HG03565 (cell line): ENCODE data around the gene SETBP1.

Experiments
- ATAC-seq: cut with Tn5 transposase; IDR thresholded peaks from one replicate; pipeline ENCODE4 v1.9.1; 2021; ENCODE audit warnings: mild to moderate bottlenecking, moderate library complexity; ENCODE audit not compliant: unreplicated experiment

SETBP1 gene

GRCh38 chr18:44680273-44681075 lies at the start of gene SETBP1:
Gene SETBP1, plus strand, starts transcription at chr18:44680888. Its CDS starts 20,459 bp downstream, at chr18:44701347.
- no peak for ATAC-seq

- no peak for ATAC-seq
Observed at GRCh38 chr18:44632469-44633145, 48.1 kb upstream of the SETBP1 start.

GRCh38 chr18:44635546-44635945 lies 45.1 kb upstream of the SETBP1 start:
- no peak for ATAC-seq

DNA sequence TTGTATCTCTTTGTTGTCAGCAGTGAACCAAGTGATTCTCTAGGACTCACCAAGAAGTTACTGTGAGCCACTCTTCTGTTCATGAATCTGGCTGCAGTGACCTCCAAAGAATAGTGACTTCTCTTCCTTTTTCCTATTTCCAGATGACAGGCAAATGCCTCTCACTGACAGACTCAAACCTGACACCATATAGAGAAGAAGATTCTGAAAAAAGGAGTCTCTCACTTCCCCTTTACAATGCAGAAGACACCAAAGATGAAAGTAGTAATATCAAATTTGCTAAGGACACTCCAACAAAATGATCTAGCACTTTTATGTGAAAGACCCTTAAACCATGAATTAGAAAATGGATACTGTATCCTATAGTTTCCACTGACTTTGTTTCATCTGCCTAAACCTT lies 44.4 kb upstream of the SETBP1 start:
- peak; percentile 84 for ATAC-seq

DNA sequence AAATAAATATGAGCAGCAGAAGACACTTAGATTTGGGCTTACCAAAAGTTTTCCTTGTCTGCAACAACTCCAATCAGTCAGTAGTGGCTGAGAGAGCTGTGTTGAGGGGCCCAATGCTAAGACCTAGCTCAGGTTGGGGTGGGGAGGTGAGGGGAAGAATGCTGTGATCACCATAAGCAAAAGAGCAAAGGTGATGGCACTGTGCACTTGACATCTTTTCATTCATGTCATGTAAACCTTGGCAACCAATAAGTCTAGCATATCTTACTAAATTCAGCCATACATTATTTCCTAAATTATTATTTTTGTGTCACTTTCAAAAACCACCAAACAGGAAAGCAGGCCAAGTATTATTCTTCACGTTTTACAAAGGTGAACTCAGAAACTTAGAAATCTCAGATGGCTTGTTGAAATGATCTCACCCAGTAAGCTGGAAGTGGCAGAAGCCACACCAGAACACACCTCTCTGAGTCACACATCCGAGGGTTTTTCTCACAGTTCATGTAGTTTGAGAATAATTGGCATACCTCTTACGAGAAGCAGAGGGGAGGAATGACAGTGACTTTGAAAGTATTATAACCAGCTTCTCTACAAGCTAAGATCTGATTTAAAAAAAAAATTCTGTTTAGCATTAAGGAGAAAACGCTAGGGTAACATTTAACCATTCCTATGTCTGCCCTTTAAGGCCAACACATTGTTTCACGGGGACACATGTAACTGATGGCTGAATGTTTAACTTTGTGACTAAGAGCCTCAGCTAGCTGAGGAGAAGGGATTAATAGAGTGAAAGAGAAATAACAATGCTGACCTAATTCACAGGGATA lies 43.3 kb upstream of the SETBP1 start:
- ATAC-seq, result peak; percentile 47

- no peak for ATAC-seq
Observed at GRCh38 chr18:44638034-44638540, 42.6 kb upstream of the SETBP1 start.

DNA sequence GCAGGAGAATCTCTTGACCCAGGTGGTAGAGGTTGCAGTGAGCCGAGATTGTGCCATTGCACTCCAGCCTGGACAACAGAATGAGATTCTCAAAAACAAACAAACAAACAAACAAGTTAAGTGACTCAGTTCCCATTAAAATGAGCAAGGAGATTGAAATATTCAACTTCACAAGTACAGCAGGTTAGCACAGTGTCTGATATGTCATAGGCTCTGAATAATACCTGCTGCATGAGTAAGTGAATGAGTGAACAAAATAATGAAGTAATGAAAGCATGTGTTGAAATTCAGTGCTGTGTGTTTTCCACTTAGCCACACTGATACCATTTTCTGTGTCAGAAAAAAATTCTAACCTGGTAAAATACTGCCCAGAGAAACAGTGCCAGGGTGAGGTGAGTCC lies 41.9 kb upstream of the SETBP1 start:
- no peak for ATAC-seq

GRCh38 chr18:44643004-44643403 lies 37.7 kb upstream of the SETBP1 start:
- ATAC-seq, result no peak

GRCh38 chr18:44651478-44651877 lies 29.2 kb upstream of the SETBP1 start:
- no peak for ATAC-seq

DNA sequence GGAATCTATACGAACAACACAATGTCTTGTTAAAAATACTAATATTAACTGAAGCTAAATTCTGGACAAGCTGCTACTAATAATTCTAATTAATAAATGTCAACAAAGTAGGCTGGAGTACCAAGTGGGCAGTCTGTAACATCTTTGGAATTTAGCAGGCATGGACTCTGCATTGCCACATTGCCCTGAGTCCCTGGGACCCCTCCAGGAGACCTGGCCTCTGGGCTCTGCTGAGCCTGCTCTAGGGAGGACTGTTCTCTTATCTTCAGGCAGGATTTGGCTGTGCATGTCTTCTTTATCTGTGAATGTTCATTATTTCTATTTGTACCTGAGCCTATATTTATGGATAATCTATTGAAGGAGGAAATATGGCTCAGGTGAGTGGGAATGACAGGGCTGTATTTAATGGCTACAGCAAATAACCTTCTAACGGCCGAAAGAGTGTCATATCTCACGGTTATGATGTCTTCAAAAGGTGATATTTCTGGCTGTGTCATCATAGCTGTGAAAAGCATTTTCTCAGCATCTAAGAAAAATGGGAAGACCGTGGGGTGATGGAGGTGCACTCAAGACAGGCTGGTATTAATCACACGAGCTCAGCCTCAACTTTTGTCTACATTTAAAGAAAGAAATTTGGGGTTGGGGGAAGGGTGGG lies 28.6 kb upstream of the SETBP1 start:
- ATAC-seq, result no peak

GRCh38 chr18:44652722-44653121 lies 28.0 kb upstream of the SETBP1 start:
- ATAC-seq, result no peak

DNA sequence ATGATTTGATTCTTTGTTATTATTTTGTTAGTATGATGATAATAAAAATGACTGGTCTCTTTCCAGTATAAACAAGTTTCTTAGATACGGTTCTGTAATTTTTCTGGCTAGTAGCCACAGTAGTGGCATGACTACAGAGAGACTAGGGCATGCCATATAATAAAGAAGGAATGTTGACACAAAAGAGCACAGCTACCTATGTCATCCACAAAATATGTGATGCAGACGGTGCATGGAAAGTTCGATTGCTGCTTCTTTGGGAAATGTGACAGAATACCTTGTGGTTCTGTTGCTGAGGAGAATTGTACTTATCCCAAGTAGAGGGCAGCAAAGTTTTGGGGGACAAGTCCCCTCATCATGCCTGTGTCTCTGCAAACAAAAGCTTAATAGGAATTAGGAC lies 26.1 kb upstream of the SETBP1 start:
- no peak for ATAC-seq

- ATAC-seq, result no peak
Observed at GRCh38 chr18:44655435-44655834, 25.3 kb upstream of the SETBP1 start.

GRCh38 chr18:44659771-44660170 lies 20.9 kb upstream of the SETBP1 start:
- ATAC-seq, result no peak

GRCh38 chr18:44668270-44668975 lies 12.3 kb upstream of the SETBP1 start:
- no peak for ATAC-seq

DNA sequence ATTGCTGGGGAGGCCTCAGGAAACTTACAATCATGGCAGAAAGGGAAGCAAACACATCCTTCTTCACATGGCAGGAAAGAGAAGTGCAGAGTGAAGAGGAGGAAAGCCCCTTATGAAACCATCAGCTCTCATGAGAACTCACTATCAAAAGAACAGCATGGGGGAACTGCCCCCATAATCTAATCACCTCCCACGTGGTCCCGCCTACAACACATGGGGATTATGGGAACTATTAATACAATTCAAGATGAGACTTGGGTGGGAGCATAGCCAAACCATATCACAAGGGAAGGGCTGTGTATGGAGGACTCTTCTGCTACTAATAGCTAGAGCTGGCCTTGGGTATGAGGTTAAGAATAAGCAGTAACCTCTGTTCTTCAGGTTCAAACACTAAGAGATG lies 8.8 kb upstream of the SETBP1 start:
- no peak for ATAC-seq

DNA sequence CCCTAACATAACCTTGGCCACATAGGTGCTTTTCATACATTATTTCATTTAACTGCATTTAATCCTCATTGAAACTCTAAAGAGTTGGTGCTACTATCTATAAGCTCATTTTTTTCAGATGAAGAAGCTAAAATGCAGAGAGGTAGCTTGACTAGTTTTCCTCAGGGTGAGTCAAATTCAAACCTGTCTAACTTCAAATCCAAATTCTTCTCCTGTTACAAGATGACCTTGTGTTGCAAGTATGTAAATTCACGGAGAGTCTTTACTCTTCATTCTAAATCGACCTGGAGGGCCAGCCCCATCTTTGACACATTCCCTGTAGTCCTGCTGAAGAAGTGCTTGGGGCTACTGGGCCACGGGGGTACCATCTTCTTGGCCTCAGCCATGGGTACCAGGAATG lies 8.2 kb upstream of the SETBP1 start:
- no peak for ATAC-seq

DNA sequence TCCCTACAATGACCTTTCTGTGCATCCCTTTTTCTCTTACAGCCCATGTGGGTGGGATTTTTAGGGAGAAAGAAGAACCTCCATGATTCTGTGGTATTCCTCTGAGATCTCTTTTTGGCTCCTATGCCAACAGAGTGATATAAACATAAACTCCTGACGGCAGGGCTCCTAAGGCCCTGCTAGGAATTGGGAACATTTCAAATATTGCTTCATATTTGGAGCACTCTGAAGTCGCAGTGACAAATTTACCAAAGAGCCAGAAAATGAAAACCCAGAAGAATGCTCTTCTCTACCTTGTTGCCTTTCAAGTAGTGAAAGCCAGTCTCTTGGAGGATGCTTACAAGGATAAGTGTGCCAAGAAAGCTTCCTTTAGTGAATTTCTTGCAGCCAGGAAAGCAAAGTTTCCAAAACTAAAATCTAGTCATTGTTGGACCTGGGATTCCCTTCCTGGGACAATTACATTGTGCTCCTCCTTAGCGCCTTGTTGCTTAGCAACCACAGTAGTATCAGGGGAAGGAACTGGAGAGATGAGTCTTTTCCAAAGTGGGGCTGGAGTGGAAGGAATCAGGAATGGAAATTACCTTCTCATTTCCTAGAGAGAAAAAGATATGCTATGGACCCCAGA lies 7.3 kb upstream of the SETBP1 start:
- ATAC-seq, result no peak

DNA sequence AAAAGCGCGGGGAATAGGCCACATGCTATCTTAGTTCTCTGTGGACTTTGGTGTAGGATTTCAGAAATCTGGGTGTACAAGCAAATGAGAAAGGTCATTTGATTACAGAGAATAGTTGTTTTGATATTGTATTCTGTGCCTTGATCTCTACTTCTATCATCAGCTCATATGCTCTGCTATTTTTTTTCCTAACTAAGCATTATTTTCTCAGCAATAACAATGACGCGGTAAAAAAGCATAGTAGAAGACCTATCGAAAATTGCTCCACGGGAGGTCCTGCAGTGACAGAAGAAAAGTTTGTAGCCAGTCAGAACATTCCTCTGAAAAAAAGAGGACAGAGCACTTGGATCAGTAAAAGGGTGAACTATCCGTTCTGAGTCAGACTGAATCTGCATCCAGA lies 2.8 kb upstream of the SETBP1 start:
- no peak for ATAC-seq

GRCh38 chr18:44678725-44679055 lies 2.0 kb upstream of the SETBP1 start:
- no peak for ATAC-seq
